Erythroblast (primary cell): ENCODE results near the gene REN.

Experiments used
- GATA1 ChIP-seq: IDR thresholded peaks from 2 replicates; pipeline ENCODE4 v1.6.1; 2011; ENCODE audit warnings: low read depth, mild to moderate bottlenecking, control low read depth, low read length, moderate library complexity
- POLR2A ChIP-seq: IDR thresholded peaks from 2 replicates; pipeline ENCODE4 v1.6.1; 2011; ENCODE audit warnings: mild to moderate bottlenecking, low read length

DNA sequence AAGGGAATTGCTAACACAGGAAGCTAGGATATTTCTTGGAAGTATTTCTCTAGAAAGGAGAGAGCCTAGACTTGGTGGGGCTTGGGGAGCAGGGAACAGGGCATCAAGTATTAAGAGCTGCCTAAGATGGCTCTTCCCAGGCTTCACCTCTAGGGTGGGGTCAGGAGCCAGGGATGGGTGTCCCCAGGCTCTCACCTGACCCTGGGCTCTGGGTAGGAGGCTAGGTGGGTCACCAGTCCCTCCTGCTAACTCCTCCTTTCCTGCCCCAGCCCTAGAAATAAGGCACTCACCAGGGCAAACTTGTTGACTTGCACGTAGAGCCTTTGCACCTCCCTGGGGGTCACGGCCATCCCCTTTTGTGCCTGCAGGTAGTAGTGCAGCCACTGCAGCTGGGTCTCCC, 29.3 kb downstream of the REN start:
- TF ChIP-seq POLR2A (no peak), GATA1 (no peak)
